Caco-2 (cell line): ENCODE data around the gene KRT83. TPM values are rescaled to one million over a fixed set of nuclear protein-coding genes. Genes with fewer than 3 reads are reported as not detected.

Experiments
- BruUV-seq: library from RNA; stranded (reverse); fragments of 400-500 nt; replicated peaks from 2 replicates; lab custom pipeline; 2021; lab: Mats Ljungman, UMichigan
- CTCF ChIA-PET: fragments of 300-600 bp; sonication (Branson Sonifier 250); formaldehyde crosslinking; loops from one replicate; lab custom pipeline; 2022; ENCODE audit warnings: antibody characterized with exemption; lab: Charles Lee
- POLR2A ChIA-PET: fragments of 300-600 bp; sonication (Branson Sonifier 250); formaldehyde crosslinking; loops from one replicate; lab custom pipeline; 2022; ENCODE audit warnings: antibody characterized with exemption; lab: Charles Lee
- DNase-seq, 2 experiments: peaks; one replicate each; pipeline versions ENCODE4 v3.0.0 to v3.0.0-alpha.2; 2020 to 2022
- H3K27me3 ChIP-seq: replicated peaks from 2 replicates; pipeline ENCODE4 v1.6.0; 2011; ENCODE audit warnings: low read length; ENCODE audit not compliant: control insufficient read depth, insufficient read depth
- H3K36me3 ChIP-seq: 2 replicates; pipeline ENCODE4 v1.5.1; 2011; ENCODE audit warnings: low read length; ENCODE audit not compliant: control insufficient read depth, insufficient read depth
- H3K4me1 ChIP-seq: fragments of 250-450 bp; sonication (Bioruptor Pico); 2 replicates; pipeline ENCODE4 v1.5.1; 2020; ENCODE audit warnings: mild to moderate bottlenecking
- H3K4me3 ChIP-seq: 2 replicates; pipeline ENCODE4 v1.5.1; 2011; ENCODE audit warnings: low read depth, mild to moderate bottlenecking, control low read depth, low read length
- H3K9me3 ChIP-seq: fragments of 250-450 bp; sonication (Bioruptor Pico); 2 replicates; pipeline ENCODE4 v1.5.1; 2020; ENCODE audit warnings: mild to moderate bottlenecking, moderate library complexity
- H3K27ac Mint-ChIP-seq: one replicate; pipeline ENCODE4 v1.8.0; 2022; ENCODE audit warnings: mixed read lengths; ENCODE audit not compliant: unreplicated experiment
- H3K27me3 Mint-ChIP-seq: one replicate; pipeline ENCODE4 v1.8.0; 2022; ENCODE audit warnings: mixed read lengths; ENCODE audit not compliant: insufficient read depth, unreplicated experiment
- H3K36me3 Mint-ChIP-seq: one replicate; pipeline ENCODE4 v1.8.0; 2022; ENCODE audit warnings: mild to moderate bottlenecking, mixed read lengths; ENCODE audit not compliant: insufficient read depth, unreplicated experiment
- H3K4me1 Mint-ChIP-seq: one replicate; pipeline ENCODE4 v1.8.0; 2022; ENCODE audit warnings: low read depth, mixed read lengths; ENCODE audit not compliant: unreplicated experiment
- H3K4me3 Mint-ChIP-seq: one replicate; pipeline ENCODE4 v1.8.0; 2022; ENCODE audit warnings: mild to moderate bottlenecking, moderate library complexity, mixed read lengths; ENCODE audit not compliant: unreplicated experiment
- H3K9me3 Mint-ChIP-seq: one replicate; pipeline ENCODE4 v1.8.0; 2022; ENCODE audit warnings: mixed read lengths; ENCODE audit not compliant: unreplicated experiment
- intact Hi-C: fragments of 100-400 bp; cut with micrococcal nuclease; formaldehyde crosslinking; loops from one replicate; pipeline ENCODE4 v1.10.0; 2022; ENCODE audit not compliant: unreplicated experiment
- total RNA-seq: library from RNA; stranded (reverse); gene quantifications from 2 replicates; pipeline ENCODE4 v1.2.3, GENCODE V29; 2022
- TF ChIP-seq, protein P1 (sequence below), 2 experiments: fragments of 200-600 bp in 1 of 2; IDR thresholded peaks; 1 replicate in 1 of 2; 2 replicates in 1 of 2; pipeline versions ENCODE4 v1.5.1 to v1.8.0; 2011 to 2022; ENCODE audit warnings: antibody characterized with exemption in 1 of 2, control low read depth in 1 of 2, inconsistent platforms in 1 of 2, low read depth in 1 of 2, low read length in 1 of 2, mild to moderate bottlenecking in 1 of 2, moderate library complexity in 1 of 2; ENCODE audit not compliant: insufficient read depth in 1 of 2, severe bottlenecking in 1 of 2, unreplicated experiment in 1 of 2

Gene KRT83
- total RNA-seq, 1 experiment from 2014 or later: not detected

DNA sequence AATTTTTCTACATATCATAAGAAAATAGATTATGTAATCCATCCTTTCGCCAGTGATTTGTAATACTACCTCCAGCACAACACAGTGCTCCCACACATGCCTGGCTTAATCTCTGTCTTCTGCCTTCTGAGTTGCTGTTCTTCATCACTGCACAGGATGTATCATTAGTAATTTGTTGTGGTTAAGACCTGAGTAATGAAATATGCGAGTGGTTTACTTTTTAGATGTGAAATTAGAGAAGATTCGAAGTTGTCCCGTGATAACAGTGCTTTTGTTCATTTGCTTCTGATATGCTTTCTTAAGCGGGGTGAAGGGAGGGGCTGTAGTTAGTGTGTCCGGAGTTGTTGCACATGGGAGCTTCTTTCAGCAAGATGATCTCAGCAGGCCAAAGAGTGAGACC lies 28.0 kb upstream of the KRT83 start:
- H3K27me3 ChIP-seq: no peaks in the 10 kb centered on the region
- no peak for DNase-seq
- intact Hi-C loops: no loop called here
- POLR2A ChIA-PET: no interaction called here
- CTCF ChIA-PET: interaction anchor here (0.5 kb wide), 1 partner anchor 10 kb away, joined by 3 read pairs; no protein-coding TSS in a partner anchor
- H3K36me3 Mint-ChIP-seq: no peaks in the 10 kb centered on the region
- no peaks in the 10 kb centered on the region for H3K27me3 Mint-ChIP-seq
- no peaks in the 10 kb centered on the region for H3K9me3 ChIP-seq
- H3K36me3 ChIP-seq: no peaks in the 10 kb centered on the region
- no peak overlapping the region for H3K4me3 Mint-ChIP-seq
- no peak overlapping the region for H3K4me3 ChIP-seq
- H3K9me3 Mint-ChIP-seq: no peaks in the 10 kb centered on the region
- TF ChIP-seq, protein P1, sequence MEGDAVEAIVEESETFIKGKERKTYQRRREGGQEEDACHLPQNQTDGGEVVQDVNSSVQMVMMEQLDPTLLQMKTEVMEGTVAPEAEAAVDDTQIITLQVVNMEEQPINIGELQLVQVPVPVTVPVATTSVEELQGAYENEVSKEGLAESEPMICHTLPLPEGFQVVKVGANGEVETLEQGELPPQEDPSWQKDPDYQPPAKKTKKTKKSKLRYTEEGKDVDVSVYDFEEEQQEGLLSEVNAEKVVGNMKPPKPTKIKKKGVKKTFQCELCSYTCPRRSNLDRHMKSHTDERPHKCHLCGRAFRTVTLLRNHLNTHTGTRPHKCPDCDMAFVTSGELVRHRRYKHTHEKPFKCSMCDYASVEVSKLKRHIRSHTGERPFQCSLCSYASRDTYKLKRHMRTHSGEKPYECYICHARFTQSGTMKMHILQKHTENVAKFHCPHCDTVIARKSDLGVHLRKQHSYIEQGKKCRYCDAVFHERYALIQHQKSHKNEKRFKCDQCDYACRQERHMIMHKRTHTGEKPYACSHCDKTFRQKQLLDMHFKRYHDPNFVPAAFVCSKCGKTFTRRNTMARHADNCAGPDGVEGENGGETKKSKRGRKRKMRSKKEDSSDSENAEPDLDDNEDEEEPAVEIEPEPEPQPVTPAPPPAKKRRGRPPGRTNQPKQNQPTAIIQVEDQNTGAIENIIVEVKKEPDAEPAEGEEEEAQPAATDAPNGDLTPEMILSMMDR (IDR thresholded peaks at IDR 0.05; ENCODE audit: insufficient read depth in 1 of 2, low read depth in 1 of 2, low read length in 1 of 2, severe bottlenecking in 1 of 2, unreplicated experiment in 1 of 2): no peak
- H3K4me1 Mint-ChIP-seq: peaks cover 16% of the 10 kb centered on the region
- no TSS peak for BruUV-seq
- H3K27ac Mint-ChIP-seq: no peak overlapping the region
- H3K4me1 ChIP-seq: peaks cover 33% of the 10 kb centered on the region

DNA sequence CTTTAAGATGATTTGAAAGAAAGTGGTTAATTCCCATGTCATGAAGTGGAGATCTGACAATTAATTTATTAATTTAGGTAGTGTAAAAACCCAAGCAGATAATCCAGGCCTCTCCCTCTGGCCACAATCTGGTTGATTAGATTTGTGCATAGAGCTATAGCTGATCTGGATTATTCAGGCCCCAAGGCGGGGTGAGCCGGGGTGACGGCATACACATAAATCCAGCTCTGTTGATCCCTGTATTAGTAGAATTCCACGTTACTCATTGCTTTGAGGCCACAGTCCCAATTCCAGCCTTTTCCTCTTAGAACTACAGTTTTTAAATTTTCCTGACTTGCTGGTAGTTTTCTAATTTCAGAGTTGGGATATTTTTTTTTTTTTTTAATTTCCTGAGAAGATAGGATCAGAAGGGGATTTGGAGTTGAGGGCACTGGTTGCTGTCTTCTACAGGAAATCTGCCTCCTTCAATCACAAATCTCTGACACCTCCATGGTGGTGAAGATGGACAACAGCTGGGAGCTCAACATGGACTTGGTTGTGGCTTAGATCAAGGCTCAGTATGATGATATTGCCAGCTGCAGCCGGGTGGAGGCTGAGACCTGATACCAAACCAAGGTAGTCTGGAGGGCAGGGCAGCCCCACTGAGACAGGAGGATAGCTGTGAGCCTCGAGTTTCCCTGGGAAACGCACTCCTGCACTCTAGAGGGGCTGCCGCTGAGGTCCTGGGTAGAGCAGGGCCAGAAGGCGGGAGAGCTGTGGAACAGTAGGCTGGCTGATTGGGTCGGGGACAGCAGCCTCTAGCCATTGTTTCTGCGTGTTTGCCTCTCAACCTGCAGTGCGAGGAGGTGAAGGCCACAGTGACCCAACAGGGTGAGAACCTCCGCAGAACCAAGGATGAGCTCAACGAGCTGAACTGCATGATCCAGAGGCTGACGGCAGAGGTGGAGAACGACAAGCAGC lies 26.6 kb upstream of the KRT83 start:
- H3K27me3 ChIP-seq: no peaks in the 10 kb centered on the region
- no TSS peak for BruUV-seq
- ChIA-PET CTCF (no interaction called here), POLR2A (no interaction called here)
- H3K4me1 ChIP-seq: peaks cover 34% of the 10 kb centered on the region
- no peaks in the 10 kb centered on the region for H3K9me3 Mint-ChIP-seq
- no peaks in the 10 kb centered on the region for H3K27me3 Mint-ChIP-seq
- H3K4me3 Mint-ChIP-seq: no peak overlapping the region
- H3K36me3 Mint-ChIP-seq: no peaks in the 10 kb centered on the region
- TF ChIP-seq, protein P1 (IDR thresholded peaks at IDR 0.05; ENCODE audit: insufficient read depth in 1 of 2, low read depth in 1 of 2, low read length in 1 of 2, severe bottlenecking in 1 of 2, unreplicated experiment in 1 of 2): no peak
- H3K9me3 ChIP-seq: 0 out of 2 replicates have a peak, but pooled peaks cover 6% of the 10 kb centered on the region
- no peaks in the 10 kb centered on the region for H3K36me3 ChIP-seq
- H3K27ac Mint-ChIP-seq: no peak overlapping the region
- intact Hi-C loops: no loop called here
- DNase-seq: no peak
- no peak overlapping the region for H3K4me3 ChIP-seq
- peaks cover 16% of the 10 kb centered on the region for H3K4me1 Mint-ChIP-seq

DNA sequence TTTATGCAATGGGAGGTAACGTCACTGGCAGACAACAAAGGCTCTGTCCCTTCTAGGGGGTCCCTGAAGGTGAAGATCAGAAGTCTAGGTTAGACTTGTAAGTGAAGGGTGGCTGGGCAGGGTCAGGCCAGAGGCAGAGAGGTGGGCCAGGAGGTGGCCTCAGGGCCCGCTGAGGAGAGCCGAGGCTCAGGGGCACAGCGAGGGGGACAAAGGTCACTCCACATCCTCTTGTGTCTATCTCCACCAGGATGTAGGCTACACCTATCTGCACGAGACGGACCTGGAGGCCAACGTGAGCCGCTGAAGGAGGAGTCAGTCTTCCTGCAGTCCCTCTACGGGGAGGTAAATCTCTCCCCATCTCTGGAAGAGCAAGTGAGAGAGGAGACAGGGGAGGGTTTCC lies 25.8 kb upstream of the KRT83 start:
- intact Hi-C loops: no loop called here
- Histone ChIP-seq H3K4me3 (no peak overlapping the region), H3K36me3 (no peaks in the 10 kb centered on the region), H3K27me3 (no peaks in the 10 kb centered on the region), H3K4me1 (peaks cover 34% of the 10 kb centered on the region), H3K9me3 (0 out of 2 replicates have a peak, but pooled peaks cover 6% of the 10 kb centered on the region)
- peaks cover 16% of the 10 kb centered on the region for H3K4me1 Mint-ChIP-seq
- ChIA-PET CTCF (no interaction called here), POLR2A (no interaction called here)
- H3K9me3 Mint-ChIP-seq: no peaks in the 10 kb centered on the region
- H3K27me3 Mint-ChIP-seq: no peaks in the 10 kb centered on the region
- no peak overlapping the region for H3K27ac Mint-ChIP-seq
- DNase-seq: no peak
- no peaks in the 10 kb centered on the region for H3K36me3 Mint-ChIP-seq
- no TSS peak for BruUV-seq
- TF ChIP-seq, protein P1 (IDR thresholded peaks at IDR 0.05; ENCODE audit: insufficient read depth in 1 of 2, low read depth in 1 of 2, low read length in 1 of 2, severe bottlenecking in 1 of 2, unreplicated experiment in 1 of 2): no peak
- no peak overlapping the region for H3K4me3 Mint-ChIP-seq
